ENCODE measurements around the gene PLTP.

- TF ChIP-seq CTCF (IDR thresholded peaks at IDR 0.05), result no peak
- no peak for TF ChIP-seq POLR2A (IDR thresholded peaks at IDR 0.05)
Observed at GRCh38 chr20:45921337-45922189, 9.6 kb upstream of the PLTP start.

All from heart left ventricle (tissue), 13 donors.